SK-N-SH treated with all-trans-retinoic acid at 6 μM for 48 hours (cell line): ENCODE results near the gene ZNF362.
A peak's percentile ranks its signal among the peaks of the same experiment; 100 is the strongest.

ENCODE experiments used
- ATAC-seq: fragments of 200-7000 bp; cut with Tn5 transposase; 3 replicates; pipeline ENCODE4 v1.9.1; 2020; ENCODE audit warnings: mild to moderate bottlenecking, moderate library complexity
- ARNTL ChIP-seq: fragments of 450-650 bp; formaldehyde crosslinking; IDR thresholded peaks from 2 replicates; pipeline ENCODE4 v1.5.0; 2020; ENCODE audit warnings: low read depth, mild to moderate bottlenecking, moderate library complexity, borderline replicate concordance
- CSDC2 ChIP-seq: fragments of 250-450 bp; sonication (Bioruptor Pico); IDR thresholded peaks from 2 replicates; pipeline ENCODE4 v1.5.0; 2020; ENCODE audit warnings: mild to moderate bottlenecking, moderate library complexity
- ESRRG ChIP-seq: fragments of 250-450 bp; sonication (Bioruptor Pico); IDR thresholded peaks from 2 replicates; pipeline ENCODE4 v1.6.1; 2021; ENCODE audit warnings: mild to moderate bottlenecking
- GLIS3 ChIP-seq: fragments of 250-450 bp; sonication (Bioruptor Pico); IDR thresholded peaks from 2 replicates; pipeline ENCODE4 v1.5.0; 2020; ENCODE audit warnings: mild to moderate bottlenecking, moderate library complexity
- ISL1 ChIP-seq: fragments of 250-450 bp; sonication (Bioruptor Pico); IDR thresholded peaks from 2 replicates; pipeline ENCODE4 v2.1.2; 2022; ENCODE audit warnings: mild to moderate bottlenecking, moderate library complexity
- OSR1 ChIP-seq: fragments of 250-450 bp; sonication (Bioruptor Pico); IDR thresholded peaks from 2 replicates; pipeline ENCODE4 v1.8.0; 2022; ENCODE audit warnings: moderate library complexity, mild to moderate bottlenecking, inconsistent platforms
- PPARA ChIP-seq: fragments of 250-450 bp; sonication (Bioruptor Pico); IDR thresholded peaks from 2 replicates; pipeline ENCODE4 v1.5.0; 2020; ENCODE audit warnings: mild to moderate bottlenecking, borderline replicate concordance
- RARB ChIP-seq: fragments of 250-450 bp; sonication (Bioruptor Pico); IDR thresholded peaks from 2 replicates; pipeline ENCODE4 v1.8.0; 2021; ENCODE audit warnings: mild to moderate bottlenecking, moderate library complexity
- SNAI2 ChIP-seq: fragments of 250-450 bp; sonication (Bioruptor Pico); IDR thresholded peaks from 2 replicates; pipeline ENCODE4 v1.5.0; 2020; ENCODE audit warnings: mild to moderate bottlenecking, moderate library complexity
- TOX ChIP-seq: fragments of 250-450 bp; sonication (Bioruptor Pico); IDR thresholded peaks from 2 replicates; pipeline ENCODE4 v1.8.0; 2021; ENCODE audit warnings: mild to moderate bottlenecking, moderate library complexity, borderline replicate concordance
- ZC3H10 ChIP-seq: fragments of 250-450 bp; sonication (Bioruptor Pico); IDR thresholded peaks from 2 replicates; pipeline ENCODE4 v1.5.1; 2021; ENCODE audit warnings: mild to moderate bottlenecking, moderate library complexity
- ZFP30 ChIP-seq: fragments of 450-650 bp; formaldehyde crosslinking; IDR thresholded peaks from 2 replicates; pipeline ENCODE4 v1.5.0; 2022; ENCODE audit warnings: mild to moderate bottlenecking, moderate library complexity
- ZNF565 ChIP-seq: fragments of 450-650 bp; formaldehyde crosslinking; conservative IDR thresholded peaks from 2 replicates; pipeline ENCODE4 v1.5.0; 2020; ENCODE audit warnings: low read depth, mild to moderate bottlenecking, moderate library complexity
- ZNF70 ChIP-seq: fragments of 450-650 bp; formaldehyde crosslinking; IDR thresholded peaks from 2 replicates; pipeline ENCODE4 v1.5.0; 2020; ENCODE audit warnings: mild to moderate bottlenecking, moderate library complexity
- ZNF8 ChIP-seq: fragments of 450-650 bp; formaldehyde crosslinking; IDR thresholded peaks from 2 replicates; pipeline ENCODE4 v1.5.0; 2020; ENCODE audit warnings: mild to moderate bottlenecking, moderate library complexity
- TF ChIP-seq, protein P1 (sequence below): fragments of 250-450 bp; sonication (Bioruptor Pico); IDR thresholded peaks from 2 replicates; pipeline ENCODE4 v1.8.0; 2020; ENCODE audit warnings: mild to moderate bottlenecking, moderate library complexity, borderline replicate concordance
- TF ChIP-seq, protein P2 (sequence below): fragments of 250-450 bp; sonication (Bioruptor Pico); IDR thresholded peaks from 2 replicates; pipeline ENCODE4 v1.8.0; 2021; ENCODE audit warnings: low read depth, mild to moderate bottlenecking, moderate library complexity, borderline replicate concordance
- TF ChIP-seq, protein P3 (sequence below): fragments of 250-450 bp; sonication (Bioruptor Pico); IDR thresholded peaks from 2 replicates; pipeline ENCODE4 v1.5.1; 2021; ENCODE audit warnings: mild to moderate bottlenecking, moderate library complexity
- TF ChIP-seq, protein P4 (sequence below): fragments of 250-450 bp; sonication (Bioruptor Pico); IDR thresholded peaks from 2 replicates; pipeline ENCODE4 v1.5.0; 2020; ENCODE audit warnings: mild to moderate bottlenecking, moderate library complexity
- TF ChIP-seq, protein P5 (sequence below): fragments of 250-450 bp; sonication (Bioruptor Pico); IDR thresholded peaks from 2 replicates; pipeline ENCODE4 v1.5.1; 2020; ENCODE audit warnings: low read depth, mild to moderate bottlenecking, moderate library complexity

ZNF362 gene

DNA sequence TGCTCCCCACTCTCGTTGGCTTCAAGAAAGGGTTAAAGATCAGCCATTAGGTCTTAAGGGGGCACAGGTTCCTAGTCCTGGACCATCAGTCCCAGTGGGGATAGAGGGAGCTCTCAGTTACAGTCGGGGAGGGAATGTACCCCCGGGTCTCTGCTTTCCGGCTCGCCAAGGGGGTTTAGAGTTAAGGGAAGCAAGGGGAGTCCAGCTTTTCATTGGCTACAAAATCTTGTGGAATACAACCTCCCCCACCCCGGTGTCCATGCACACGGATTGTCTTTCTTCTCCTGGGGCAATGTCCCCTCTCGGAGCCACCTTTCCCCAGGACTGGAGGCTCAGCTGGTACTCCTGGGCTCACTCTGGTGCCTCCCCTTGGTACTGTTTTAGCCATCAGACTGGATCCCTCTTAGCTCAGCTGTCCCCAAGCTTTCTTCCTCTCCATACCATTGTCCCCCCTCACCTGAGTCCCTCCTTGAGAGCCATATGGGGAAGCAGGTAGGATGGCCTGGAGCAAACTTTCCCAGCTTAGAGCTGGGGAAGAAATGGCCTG lies 64.4 kb downstream of the ZNF362 start, which contains the start of gene A3GALT2:
TSS of gene A3GALT2 (minus strand) at position 480 of the 547 bp plus-strand sequence. CDS start at position 480, 0 bp downstream.
- peak; percentile 9 for ATAC-seq
- TF ChIP-seq SNAI2 (CRISPR knock-in tag) (no peak), ESRRG (no peak), PPARA (CRISPR knock-in tag) (no peak), ZNF70 (CRISPR knock-in tag) (no peak), ISL1 (CRISPR knock-in tag) (no peak), CSDC2 (CRISPR knock-in tag) (no peak)
- TF ChIP-seq, protein P1, sequence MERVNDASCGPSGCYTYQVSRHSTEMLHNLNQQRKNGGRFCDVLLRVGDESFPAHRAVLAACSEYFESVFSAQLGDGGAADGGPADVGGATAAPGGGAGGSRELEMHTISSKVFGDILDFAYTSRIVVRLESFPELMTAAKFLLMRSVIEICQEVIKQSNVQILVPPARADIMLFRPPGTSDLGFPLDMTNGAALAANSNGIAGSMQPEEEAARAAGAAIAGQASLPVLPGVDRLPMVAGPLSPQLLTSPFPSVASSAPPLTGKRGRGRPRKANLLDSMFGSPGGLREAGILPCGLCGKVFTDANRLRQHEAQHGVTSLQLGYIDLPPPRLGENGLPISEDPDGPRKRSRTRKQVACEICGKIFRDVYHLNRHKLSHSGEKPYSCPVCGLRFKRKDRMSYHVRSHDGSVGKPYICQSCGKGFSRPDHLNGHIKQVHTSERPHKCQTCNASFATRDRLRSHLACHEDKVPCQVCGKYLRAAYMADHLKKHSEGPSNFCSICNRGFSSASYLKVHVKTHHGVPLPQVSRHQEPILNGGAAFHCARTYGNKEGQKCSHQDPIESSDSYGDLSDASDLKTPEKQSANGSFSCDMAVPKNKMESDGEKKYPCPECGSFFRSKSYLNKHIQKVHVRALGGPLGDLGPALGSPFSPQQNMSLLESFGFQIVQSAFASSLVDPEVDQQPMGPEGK (CRISPR knock-in tag): no peak
- TF ChIP-seq, protein P2, sequence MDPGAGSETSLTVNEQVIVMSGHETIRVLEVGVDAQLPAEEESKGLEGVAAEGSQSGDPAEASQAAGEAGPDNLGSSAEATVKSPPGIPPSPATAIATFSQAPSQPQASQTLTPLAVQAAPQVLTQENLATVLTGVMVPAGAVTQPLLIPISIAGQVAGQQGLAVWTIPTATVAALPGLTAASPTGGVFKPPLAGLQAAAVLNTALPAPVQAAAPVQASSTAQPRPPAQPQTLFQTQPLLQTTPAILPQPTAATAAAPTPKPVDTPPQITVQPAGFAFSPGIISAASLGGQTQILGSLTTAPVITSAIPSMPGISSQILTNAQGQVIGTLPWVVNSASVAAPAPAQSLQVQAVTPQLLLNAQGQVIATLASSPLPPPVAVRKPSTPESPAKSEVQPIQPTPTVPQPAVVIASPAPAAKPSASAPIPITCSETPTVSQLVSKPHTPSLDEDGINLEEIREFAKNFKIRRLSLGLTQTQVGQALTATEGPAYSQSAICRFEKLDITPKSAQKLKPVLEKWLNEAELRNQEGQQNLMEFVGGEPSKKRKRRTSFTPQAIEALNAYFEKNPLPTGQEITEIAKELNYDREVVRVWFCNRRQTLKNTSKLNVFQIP: no peak
- TF ChIP-seq, protein P3, sequence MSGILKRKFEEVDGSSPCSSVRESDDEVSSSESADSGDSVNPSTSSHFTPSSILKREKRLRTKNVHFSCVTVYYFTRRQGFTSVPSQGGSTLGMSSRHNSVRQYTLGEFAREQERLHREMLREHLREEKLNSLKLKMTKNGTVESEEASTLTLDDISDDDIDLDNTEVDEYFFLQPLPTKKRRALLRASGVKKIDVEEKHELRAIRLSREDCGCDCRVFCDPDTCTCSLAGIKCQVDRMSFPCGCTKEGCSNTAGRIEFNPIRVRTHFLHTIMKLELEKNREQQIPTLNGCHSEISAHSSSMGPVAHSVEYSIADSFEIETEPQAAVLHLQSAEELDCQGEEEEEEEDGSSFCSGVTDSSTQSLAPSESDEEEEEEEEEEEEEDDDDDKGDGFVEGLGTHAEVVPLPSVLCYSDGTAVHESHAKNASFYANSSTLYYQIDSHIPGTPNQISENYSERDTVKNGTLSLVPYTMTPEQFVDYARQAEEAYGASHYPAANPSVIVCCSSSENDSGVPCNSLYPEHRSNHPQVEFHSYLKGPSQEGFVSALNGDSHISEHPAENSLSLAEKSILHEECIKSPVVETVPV: no peak

DNA sequence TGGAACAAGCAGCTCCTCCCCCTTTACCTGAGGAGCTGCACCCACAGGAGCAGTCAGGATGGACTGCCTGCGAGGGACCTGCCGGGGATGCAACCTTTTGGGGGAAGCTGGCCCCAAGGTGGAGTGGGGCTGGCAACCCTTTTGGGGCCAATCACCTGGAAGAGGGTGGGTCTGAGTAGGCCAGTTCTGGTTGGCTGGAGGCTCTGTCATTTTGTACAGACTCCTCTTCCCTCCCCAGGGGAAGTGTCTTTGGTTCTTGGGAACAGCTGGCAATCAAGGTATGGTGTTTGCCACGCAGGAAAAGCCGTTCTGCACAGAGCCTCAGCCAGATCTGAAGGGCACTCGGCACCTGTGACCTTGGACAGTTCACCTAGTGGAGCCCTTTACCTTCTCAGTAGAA lies 64.9 kb downstream of the ZNF362 start:
- ATAC-seq: peak; percentile 2; the same call in 2 of the 3 replicates
- TF ChIP-seq RARB (CRISPR knock-in tag): 0 out of 2 replicates have a peak, but pooled peaks have one; percentile 31
- no peak for TF ChIP-seq ARNTL (CRISPR knock-in tag)

DNA sequence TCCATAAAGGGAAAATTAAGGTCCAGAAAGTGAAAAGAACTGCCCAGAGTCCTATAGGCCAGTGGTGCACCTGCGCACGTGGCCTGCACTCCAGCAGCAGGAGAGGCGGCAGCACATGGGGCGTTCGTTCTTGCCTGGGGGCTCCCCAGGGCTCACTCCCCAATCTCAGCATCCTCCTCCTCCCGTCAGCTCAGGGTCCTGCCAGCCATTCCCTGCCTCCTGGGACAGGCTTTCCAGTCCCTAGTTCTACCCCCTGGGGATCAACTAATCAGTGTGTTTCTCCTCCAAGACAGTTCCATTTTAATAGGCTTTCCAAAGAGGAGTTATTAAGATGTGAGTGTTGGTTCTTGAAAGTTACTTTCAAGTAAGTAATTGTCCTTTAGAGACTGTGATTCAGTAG lies 65.8 kb downstream of the ZNF362 start:
- ATAC-seq: no peak
- no peak for TF ChIP-seq PPARA (CRISPR knock-in tag)
- no peak for TF ChIP-seq TOX
- TF ChIP-seq, protein P2: no peak
- no peak for TF ChIP-seq CSDC2 (CRISPR knock-in tag)
- no peak for TF ChIP-seq ZNF8 (CRISPR knock-in tag)
- no peak for TF ChIP-seq OSR1 (CRISPR knock-in tag)
- TF ChIP-seq ZNF565 (CRISPR knock-in tag): no peak
- no peak for TF ChIP-seq RARB (CRISPR knock-in tag)
- TF ChIP-seq, protein P3: no peak
- no peak for TF ChIP-seq ISL1 (CRISPR knock-in tag)
- TF ChIP-seq GLIS3 (CRISPR knock-in tag): no peak
- TF ChIP-seq ZFP30: no peak
- TF ChIP-seq, protein P4, sequence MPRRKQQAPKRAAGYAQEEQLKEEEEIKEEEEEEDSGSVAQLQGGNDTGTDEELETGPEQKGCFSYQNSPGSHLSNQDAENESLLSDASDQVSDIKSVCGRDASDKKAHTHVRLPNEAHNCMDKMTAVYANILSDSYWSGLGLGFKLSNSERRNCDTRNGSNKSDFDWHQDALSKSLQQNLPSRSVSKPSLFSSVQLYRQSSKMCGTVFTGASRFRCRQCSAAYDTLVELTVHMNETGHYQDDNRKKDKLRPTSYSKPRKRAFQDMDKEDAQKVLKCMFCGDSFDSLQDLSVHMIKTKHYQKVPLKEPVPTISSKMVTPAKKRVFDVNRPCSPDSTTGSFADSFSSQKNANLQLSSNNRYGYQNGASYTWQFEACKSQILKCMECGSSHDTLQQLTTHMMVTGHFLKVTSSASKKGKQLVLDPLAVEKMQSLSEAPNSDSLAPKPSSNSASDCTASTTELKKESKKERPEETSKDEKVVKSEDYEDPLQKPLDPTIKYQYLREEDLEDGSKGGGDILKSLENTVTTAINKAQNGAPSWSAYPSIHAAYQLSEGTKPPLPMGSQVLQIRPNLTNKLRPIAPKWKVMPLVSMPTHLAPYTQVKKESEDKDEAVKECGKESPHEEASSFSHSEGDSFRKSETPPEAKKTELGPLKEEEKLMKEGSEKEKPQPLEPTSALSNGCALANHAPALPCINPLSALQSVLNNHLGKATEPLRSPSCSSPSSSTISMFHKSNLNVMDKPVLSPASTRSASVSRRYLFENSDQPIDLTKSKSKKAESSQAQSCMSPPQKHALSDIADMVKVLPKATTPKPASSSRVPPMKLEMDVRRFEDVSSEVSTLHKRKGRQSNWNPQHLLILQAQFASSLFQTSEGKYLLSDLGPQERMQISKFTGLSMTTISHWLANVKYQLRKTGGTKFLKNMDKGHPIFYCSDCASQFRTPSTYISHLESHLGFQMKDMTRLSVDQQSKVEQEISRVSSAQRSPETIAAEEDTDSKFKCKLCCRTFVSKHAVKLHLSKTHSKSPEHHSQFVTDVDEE (CRISPR knock-in tag): no peak
- no peak for TF ChIP-seq ESRRG
- TF ChIP-seq, protein P1 (CRISPR knock-in tag): no peak
- no peak for TF ChIP-seq ARNTL (CRISPR knock-in tag)
- TF ChIP-seq, protein P5, sequence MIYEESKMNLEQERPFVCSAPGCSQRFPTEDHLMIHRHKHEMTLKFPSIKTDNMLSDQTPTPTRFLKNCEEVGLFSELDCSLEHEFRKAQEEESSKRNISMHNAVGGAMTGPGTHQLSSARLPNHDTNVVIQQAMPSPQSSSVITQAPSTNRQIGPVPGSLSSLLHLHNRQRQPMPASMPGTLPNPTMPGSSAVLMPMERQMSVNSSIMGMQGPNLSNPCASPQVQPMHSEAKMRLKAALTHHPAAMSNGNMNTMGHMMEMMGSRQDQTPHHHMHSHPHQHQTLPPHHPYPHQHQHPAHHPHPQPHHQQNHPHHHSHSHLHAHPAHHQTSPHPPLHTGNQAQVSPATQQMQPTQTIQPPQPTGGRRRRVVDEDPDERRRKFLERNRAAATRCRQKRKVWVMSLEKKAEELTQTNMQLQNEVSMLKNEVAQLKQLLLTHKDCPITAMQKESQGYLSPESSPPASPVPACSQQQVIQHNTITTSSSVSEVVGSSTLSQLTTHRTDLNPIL (CRISPR knock-in tag): no peak
- no peak for TF ChIP-seq ZC3H10 (CRISPR knock-in tag)
- no peak for TF ChIP-seq ZNF70 (CRISPR knock-in tag)
- TF ChIP-seq, all 23 proteins: peak for 0
